OCI-LY1 (cell line): ENCODE measurements around the gene GDF10.

Experiments used
- H2AFZ ChIP-seq: fragments of 200-600 bp; sonication (generic), shearing (Covaris generic); 2 replicates; pipeline ENCODE4 v1.6.0; 2014; ENCODE audit warnings: antibody characterized with exemption, mild to moderate bottlenecking, low read length
- H3F3A ChIP-seq: fragments of 200-600 bp; sonication (generic), shearing (Covaris generic); 2 replicates; pipeline ENCODE4 v1.6.0; 2014; ENCODE audit warnings: mild to moderate bottlenecking, antibody characterized with exemption, low read length, moderate library complexity; ENCODE audit not compliant: insufficient read depth
- H3K27ac ChIP-seq: fragments of 200-600 bp; sonication (generic); 2 replicates; pipeline ENCODE4 v1.5.1; 2014; ENCODE audit warnings: low read length, mixed run types, mild to moderate bottlenecking, low read depth; ENCODE audit not compliant: poor library complexity, severe bottlenecking
- H3K27me3 ChIP-seq: fragments of 200-600 bp; sonication (generic); 2 replicates; pipeline ENCODE4 v1.6.0; 2014; ENCODE audit warnings: antibody characterized with exemption, mild to moderate bottlenecking, low read length, moderate library complexity; ENCODE audit not compliant: insufficient read depth
- H3K36me3 ChIP-seq: fragments of 200-600 bp; sonication (generic); 2 replicates; pipeline ENCODE4 v1.6.1; 2014; ENCODE audit warnings: mild to moderate bottlenecking, antibody characterized with exemption, low read length, moderate library complexity, mixed read lengths; ENCODE audit not compliant: insufficient read depth
- H3K4me1 ChIP-seq: fragments of 200-600 bp; sonication (generic); 2 replicates; pipeline ENCODE4 v1.5.1; 2014; ENCODE audit warnings: mild to moderate bottlenecking, low read length, moderate library complexity; ENCODE audit not compliant: insufficient read depth, severe bottlenecking
- H3K4me2 ChIP-seq: fragments of 200-600 bp; sonication (generic), shearing (Covaris generic); 2 replicates; pipeline ENCODE4 v1.6.1; 2014; ENCODE audit warnings: low read length
- H3K4me3 ChIP-seq: fragments of 200-600 bp; sonication (generic); 2 replicates; pipeline ENCODE4 v1.5.1; 2014; ENCODE audit warnings: low read length, low read depth, mild to moderate bottlenecking, mixed read lengths; ENCODE audit not compliant: poor library complexity, severe bottlenecking
- H3K79me2 ChIP-seq: fragments of 200-600 bp; shearing (Covaris generic); 2 replicates; pipeline ENCODE4 v1.6.1; 2016; ENCODE audit warnings: mixed run types, low read length, mixed read lengths; ENCODE audit not compliant: insufficient read depth
- H3K9ac ChIP-seq: fragments of 200-600 bp; sonication (generic), shearing (Covaris generic); 2 replicates; pipeline ENCODE4 v1.6.1; 2014; ENCODE audit warnings: mild to moderate bottlenecking, low read length, mixed read lengths
- H3K9me2 ChIP-seq: fragments of 200-600 bp; sonication (generic), shearing (Covaris generic); 2 replicates; pipeline ENCODE4 v1.6.1; 2014; ENCODE audit warnings: low read depth, mild to moderate bottlenecking, low read length, mixed read lengths
- H3K9me3 ChIP-seq: fragments of 200-600 bp; shearing (Covaris generic); 2 replicates; pipeline ENCODE4 v1.6.1; 2014; ENCODE audit warnings: low read length, mixed read lengths
- H4K20me1 ChIP-seq: fragments of 200-600 bp; sonication (generic), shearing (Covaris generic); 2 replicates; pipeline ENCODE4 v1.6.0; 2016; ENCODE audit warnings: mild to moderate bottlenecking, low read length; ENCODE audit not compliant: insufficient read depth
- CTCF ChIP-seq: fragments of 200-600 bp; sonication (generic), shearing (Covaris generic); IDR thresholded peaks from 2 replicates; pipeline ENCODE4 v1.5.1; 2017; ENCODE audit warnings: mild to moderate bottlenecking, antibody characterized with exemption, low read length, moderate library complexity, mixed read lengths
- EZH2 ChIP-seq: fragments of 200-600 bp; sonication (generic), shearing (Covaris generic); IDR thresholded peaks from 2 replicates; pipeline ENCODE4 v1.8.0; 2017; ENCODE audit warnings: borderline replicate concordance, mixed run types, mild to moderate bottlenecking, antibody characterized with exemption, low read length, moderate library complexity, mixed read lengths

GDF10 gene

GRCh38 chr10:47329855-47330254 lies 29.9 kb downstream of the GDF10 start:
- no peak overlapping the region for H3K9ac ChIP-seq
- H3K9me3 ChIP-seq, result no peaks in the 10 kb centered on the region
- no peaks in the 10 kb centered on the region for H3F3A ChIP-seq
- H3K79me2 ChIP-seq, result no peaks in the 10 kb centered on the region
- H4K20me1 ChIP-seq, result no peaks in the 10 kb centered on the region
- H3K36me3 ChIP-seq, result no peaks in the 10 kb centered on the region
- no peak overlapping the region for H3K4me2 ChIP-seq
- H3K27me3 ChIP-seq, result no peaks in the 10 kb centered on the region
- H2AFZ ChIP-seq, result no peak overlapping the region
- TF ChIP-seq CTCF, result no peak
- no peak for TF ChIP-seq EZH2
- no peaks in the 10 kb centered on the region for H3K9me2 ChIP-seq
- no peaks in the 10 kb centered on the region for H3K4me1 ChIP-seq
- no peak overlapping the region for H3K4me3 ChIP-seq
- no peak overlapping the region for H3K27ac ChIP-seq

- TF ChIP-seq EZH2 (no peak), CTCF (no peak)
- H3K9ac ChIP-seq, result no peak overlapping the region
- H3K9me2 ChIP-seq, result no peaks in the 10 kb centered on the region
- H3K27ac ChIP-seq, result no peak overlapping the region
- H3K27me3 ChIP-seq, result no peaks in the 10 kb centered on the region
- no peaks in the 10 kb centered on the region for H3K36me3 ChIP-seq
- no peak overlapping the region for H3K4me3 ChIP-seq
- no peaks in the 10 kb centered on the region for H3F3A ChIP-seq
- no peaks in the 10 kb centered on the region for H4K20me1 ChIP-seq
- no peaks in the 10 kb centered on the region for H3K9me3 ChIP-seq
- no peaks in the 10 kb centered on the region for H3K79me2 ChIP-seq
- H3K4me2 ChIP-seq, result no peak overlapping the region
- H3K4me1 ChIP-seq, result no peaks in the 10 kb centered on the region
- H2AFZ ChIP-seq, result no peak overlapping the region
Observed at GRCh38 chr10:47330366-47330765, 30.4 kb downstream of the GDF10 start.

- H3K9me3 ChIP-seq, result no peaks in the 10 kb centered on the region
- no peak overlapping the region for H2AFZ ChIP-seq
- no peaks in the 10 kb centered on the region for H4K20me1 ChIP-seq
- H3F3A ChIP-seq, result no peaks in the 10 kb centered on the region
- no peaks in the 10 kb centered on the region for H3K9me2 ChIP-seq
- no peak overlapping the region for H3K27ac ChIP-seq
- no peaks in the 10 kb centered on the region for H3K36me3 ChIP-seq
- no peaks in the 10 kb centered on the region for H3K79me2 ChIP-seq
- no peak overlapping the region for H3K4me2 ChIP-seq
- TF ChIP-seq CTCF (no peak), EZH2 (no peak)
- no peak overlapping the region for H3K9ac ChIP-seq
- H3K4me1 ChIP-seq, result no peaks in the 10 kb centered on the region
- H3K27me3 ChIP-seq, result no peaks in the 10 kb centered on the region
- H3K4me3 ChIP-seq, result no peak overlapping the region
Observed at GRCh38 chr10:47330804-47331203, 30.8 kb downstream of the GDF10 start.
